ENCODE data around the gene ETFBKMT. TPM values are rescaled to one million over a fixed set of nuclear protein-coding genes. Genes with fewer than 3 reads are reported as not detected.
"Not testable (repeated sequence)": the region's sequence is repeated elsewhere in the genome, so short reads cannot be mapped to it uniquely, and the experiment has no call there.

Gene ETFBKMT
- polyA plus RNA-seq, 2 of the 4 experiments (the other 2 are of a cell fraction) = 0.87 to 1.4 TPM

GRCh38 chr12:31714406-31715271 lies 55.2 kb downstream of the ETFBKMT start (continued):
- TF ChIP-seq HEYL (CRISPR knock-in tag; IDR thresholded peaks at IDR 0.05) (no peak), ESRRA (IDR thresholded peaks at IDR 0.05; ENCODE audit: borderline replicate concordance, low read length) (no peak), TFCP2L1 (CRISPR knock-in tag; IDR thresholded peaks at IDR 0.05) (no peak), TP53 (CRISPR knock-in tag; IDR thresholded peaks at IDR 0.05) (no peak), ZC3H11A (IDR thresholded peaks at IDR 0.05) (no peak), JUNB (IDR thresholded peaks at IDR 0.05) (no peak), EHF (CRISPR knock-in tag; IDR thresholded peaks at IDR 0.05) (no peak), MAX (IDR thresholded peaks at IDR 0.05) (no peak)

- Histone ChIP-seq H3K27ac (peak overlapping the region in 1 of 2 experiments; percentile 19; a peak in 2 of 6 replicates), H3K4me2 (no peak overlapping the region), H3K4me3 (no peak overlapping the region), H3K9me3 (0 out of 3 replicates have a peak, but pooled peaks cover 4% of the 10 kb centered on the region), H3K4me1 (no peaks in the 10 kb centered on the region)
- 68% methylated on average over 5 of the region's 5 CpGs for WGBS (ENCODE audit: missing lambda C conversion rate)
- CTCF ChIA-PET = interaction anchor here (0.6 to 1.4 kb wide), 6 partner anchors 14 to 597 kb away, joined by 3 to 5 read pairs (median 3); no protein-coding TSS in a partner anchor
- TF ChIP-seq HDAC2 (IDR thresholded peaks at IDR 0.05) = no peak
- TF ChIP-seq TP53 (CRISPR knock-in tag; IDR thresholded peaks at IDR 0.05) = no peak
- no peak for TF ChIP-seq ZNF302 (CRISPR knock-in tag; IDR thresholded peaks at IDR 0.05)
- no peak for TF ChIP-seq MAX (IDR thresholded peaks at IDR 0.05)
- no peak for TF ChIP-seq MAZ (IDR thresholded peaks at IDR 0.05; ENCODE audit: borderline replicate concordance, low read depth, low read length)
- TF ChIP-seq HOXB13 (CRISPR knock-in tag; IDR thresholded peaks at IDR 0.05; ENCODE audit: low read depth) = no peak
- TF ChIP-seq ZC3H11A (IDR thresholded peaks at IDR 0.05) = no peak
- no peak for TF ChIP-seq CHD4 (IDR thresholded peaks at IDR 0.05; ENCODE audit: borderline replicate concordance)
- no peak for TF ChIP-seq PHF8 (IDR thresholded peaks at IDR 0.05; ENCODE audit: borderline replicate concordance, low read depth)
- TF ChIP-seq JUN (IDR thresholded peaks at IDR 0.05) = no peak
- no peak for TF ChIP-seq MYC (IDR thresholded peaks at IDR 0.05; ENCODE audit: borderline replicate concordance, low read length)
- no peak for TF ChIP-seq EP300 (IDR thresholded peaks at IDR 0.05)
- TF ChIP-seq NFE2L2 (conservative IDR thresholded peaks at IDR 0.05; ENCODE audit: low read length) = no peak
- TF ChIP-seq RAD21 (conservative IDR thresholded peaks at IDR 0.05 in 1 of 2, IDR thresholded peaks at IDR 0.05 in 1 of 2) = no peak
- TF ChIP-seq EHF (CRISPR knock-in tag; IDR thresholded peaks at IDR 0.05) = no peak
- TF ChIP-seq TFCP2L1 (CRISPR knock-in tag; IDR thresholded peaks at IDR 0.05) = no peak
- FAIRE-seq (no peak), DNase-seq (ENCODE audit: low read depth in 1 of 2, low spot score in 1 of 2) (peak in 1 of 2 experiments; percentile 24), ATAC-seq (peak in 1 of 2 experiments; percentile 30; a peak in 1 of 6 replicates)
- POLR2A ChIA-PET = no interaction called here
Observed at GRCh38 chr12:31715283-31715825, 55.9 kb downstream of the ETFBKMT start.

DNA sequence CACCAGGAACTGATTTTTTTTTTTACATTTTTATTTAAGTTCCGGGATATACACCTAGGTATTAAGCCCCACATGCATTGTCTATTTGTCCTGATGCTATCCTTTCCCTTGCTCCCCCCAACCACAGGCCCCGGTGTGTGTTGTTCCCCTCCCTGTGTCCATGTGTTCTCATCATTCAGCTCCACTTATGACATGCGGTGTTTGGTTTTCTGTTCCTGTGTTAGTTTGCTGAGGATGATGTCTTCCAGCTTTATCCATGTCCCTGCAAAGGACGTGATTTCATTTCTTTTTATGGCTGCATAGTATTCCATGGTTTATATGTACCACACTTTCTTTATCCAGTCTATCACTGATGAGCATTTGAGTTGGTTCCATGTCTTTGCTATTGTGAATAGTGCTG lies 57.5 kb downstream of the ETFBKMT start:
- DNase-seq (ENCODE audit: low read depth in 1 of 2, low spot score in 1 of 2); H3K4me3 ChIP-seq; H3K9me3 ChIP-seq; H3K27ac ChIP-seq; POLR2A ChIA-PET; H3K4me1 ChIP-seq; FAIRE-seq; H3K4me2 ChIP-seq; ATAC-seq; CTCF ChIA-PET: not testable (repeated sequence)
- WGBS (ENCODE audit: missing lambda C conversion rate) = 92% methylated on average over 4 of the region's 4 CpGs

DNA sequence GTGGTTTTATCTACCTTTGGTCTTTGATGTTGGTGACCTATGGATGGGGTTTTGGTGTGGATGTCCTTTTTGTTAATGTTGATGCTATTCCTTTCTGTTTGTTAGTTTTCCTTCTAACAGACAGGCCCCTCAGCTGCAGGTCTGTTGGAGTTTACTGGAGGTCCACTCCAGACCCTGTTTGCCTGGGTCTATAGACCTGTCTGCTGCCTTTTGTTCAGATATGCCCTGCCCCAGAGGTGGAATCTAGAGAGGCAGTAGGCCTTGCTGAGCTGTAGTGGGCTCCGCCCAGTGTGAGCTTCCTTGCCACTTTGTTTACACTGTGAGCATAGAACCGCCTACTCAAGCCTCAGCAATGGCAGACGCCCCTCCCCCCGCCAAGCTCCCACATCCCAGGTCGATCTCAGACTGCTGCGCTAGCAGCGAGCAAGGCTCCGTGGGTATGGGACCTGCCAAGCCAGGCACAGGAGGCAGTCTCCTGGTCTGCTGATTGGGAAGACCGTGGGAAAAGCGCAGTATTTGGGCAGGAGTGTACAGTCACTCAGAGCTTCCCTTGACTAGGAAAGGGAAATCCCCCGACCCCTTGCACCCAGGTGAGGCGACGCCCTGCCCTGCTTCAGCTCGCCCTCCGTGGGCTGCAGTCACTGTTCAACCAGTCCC lies 59.2 kb downstream of the ETFBKMT start:
- DNase-seq (ENCODE audit: low read depth in 1 of 2, low spot score in 1 of 2); H3K9me3 ChIP-seq; H3K4me1 ChIP-seq; ATAC-seq; H3K4me2 ChIP-seq; H3K4me3 ChIP-seq; POLR2A ChIA-PET; FAIRE-seq; H3K27ac ChIP-seq: not testable (repeated sequence)
- WGBS (ENCODE audit: missing lambda C conversion rate) = 93% methylated on average over 15 of the region's 15 CpGs
- CTCF ChIA-PET = interaction anchor here (1.2 kb wide), 1 partner anchor 16 kb away, joined by 3 read pairs; no protein-coding TSS in a partner anchor
